GM21381 (cell line): Measurements from ENCODE around the gene TEX2.

Experiments used
- ATAC-seq: cut with Tn5 transposase; IDR thresholded peaks from one replicate; pipeline ENCODE4 v1.9.1; 2021; ENCODE audit warnings: mild to moderate bottlenecking, moderate library complexity; ENCODE audit not compliant: unreplicated experiment

The TEX2 gene

GRCh38 chr17:64120972-64121786 lies 141.9 kb downstream of the TEX2 start:
- ATAC-seq = peak; percentile 72

GRCh38 chr17:64120159-64120810 lies 142.8 kb downstream of the TEX2 start:
- no peak for ATAC-seq

DNA sequence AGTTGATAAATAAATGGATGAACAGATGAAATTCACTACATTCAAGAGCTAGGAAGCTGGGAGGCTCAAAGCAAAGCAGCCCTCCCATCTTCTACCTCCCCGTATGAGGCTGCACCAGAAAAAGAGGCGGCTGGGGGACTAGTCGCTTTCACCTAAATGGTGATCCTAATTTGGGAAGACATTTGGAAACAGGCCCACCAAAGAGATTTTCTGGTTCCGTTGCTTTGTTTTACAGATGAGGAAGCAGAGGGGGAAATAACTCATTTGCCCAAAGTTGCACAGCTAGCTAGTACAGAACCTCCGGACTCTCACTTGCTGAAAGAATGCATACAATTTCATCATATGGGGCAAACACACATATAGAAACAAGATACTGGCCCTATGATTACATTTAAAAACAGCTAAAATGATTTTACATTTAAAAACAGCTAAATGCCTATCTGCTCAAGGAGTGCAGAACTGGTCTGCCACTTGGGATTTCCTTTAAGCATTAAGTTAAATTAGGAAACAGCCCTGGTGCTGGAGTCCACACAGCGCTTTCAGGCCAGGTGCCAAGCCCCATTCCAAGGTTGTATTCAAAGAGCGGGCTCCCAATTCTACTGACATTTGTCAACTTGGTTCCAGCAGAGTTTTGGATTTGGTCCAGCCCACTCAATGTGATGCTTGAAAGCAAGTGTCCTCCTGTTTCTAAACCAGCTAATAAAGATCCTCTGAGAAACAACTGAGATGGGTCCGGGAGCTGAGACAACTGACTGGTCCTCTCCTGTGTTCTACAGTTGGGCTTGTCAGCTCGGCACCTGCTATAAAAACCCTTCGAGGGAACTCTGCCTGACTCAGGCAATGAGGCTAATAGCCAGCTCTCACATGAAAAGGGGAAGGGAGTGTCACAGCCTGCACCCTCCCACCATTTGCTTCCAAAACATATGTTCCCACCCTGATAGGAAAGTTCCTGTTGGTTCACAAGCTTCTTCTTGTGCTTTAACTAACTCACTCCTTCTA lies 144.8 kb downstream of the TEX2 start:
- no peak for ATAC-seq

- no peak for ATAC-seq
These were observed 147.1 kb downstream of the TEX2 start for GRCh38 chr17:64115822-64116534.

DNA sequence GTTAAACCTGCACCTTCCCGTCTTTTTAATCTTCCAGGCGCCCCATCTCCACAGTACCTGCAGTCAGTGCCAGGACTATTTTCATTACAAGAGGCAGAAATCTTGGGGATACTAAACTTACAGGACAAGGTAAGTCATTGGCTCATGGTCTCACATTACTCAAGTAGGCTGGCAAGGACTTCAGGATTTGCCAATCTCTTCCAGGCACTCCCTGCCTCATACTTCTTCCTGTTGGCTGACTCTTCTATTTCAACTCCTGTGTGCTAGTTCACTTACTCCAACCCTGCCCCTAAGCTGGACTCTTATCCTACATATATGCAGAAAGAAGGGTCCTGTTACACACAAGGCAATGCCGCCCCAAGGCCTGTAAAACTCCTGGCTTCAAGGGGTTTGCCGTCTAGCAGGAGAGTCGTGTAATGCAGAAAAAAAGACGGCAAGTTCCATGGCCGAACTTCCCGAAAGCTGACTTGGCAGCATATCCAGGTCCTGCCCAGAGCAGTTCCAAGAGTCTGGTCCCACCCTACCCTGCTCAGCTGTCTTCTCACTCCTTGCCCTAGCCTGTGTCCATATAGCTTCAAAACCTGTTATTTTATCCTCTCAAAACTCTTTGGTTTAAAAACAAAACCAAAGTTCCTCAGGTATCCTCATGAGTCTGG lies 147.9 kb downstream of the TEX2 start:
- no peak for ATAC-seq

GRCh38 chr17:64113006-64113405 lies 150.1 kb downstream of the TEX2 start:
- ATAC-seq = no peak

- ATAC-seq = no peak
These were observed 151.2 kb downstream of the TEX2 start for GRCh38 chr17:64111831-64112230.

- no peak for ATAC-seq
These were observed 152.5 kb downstream of the TEX2 start for GRCh38 chr17:64110379-64111152.

- ATAC-seq = no peak
These were observed 153.7 kb downstream of the TEX2 start for GRCh38 chr17:64109400-64109799.

DNA sequence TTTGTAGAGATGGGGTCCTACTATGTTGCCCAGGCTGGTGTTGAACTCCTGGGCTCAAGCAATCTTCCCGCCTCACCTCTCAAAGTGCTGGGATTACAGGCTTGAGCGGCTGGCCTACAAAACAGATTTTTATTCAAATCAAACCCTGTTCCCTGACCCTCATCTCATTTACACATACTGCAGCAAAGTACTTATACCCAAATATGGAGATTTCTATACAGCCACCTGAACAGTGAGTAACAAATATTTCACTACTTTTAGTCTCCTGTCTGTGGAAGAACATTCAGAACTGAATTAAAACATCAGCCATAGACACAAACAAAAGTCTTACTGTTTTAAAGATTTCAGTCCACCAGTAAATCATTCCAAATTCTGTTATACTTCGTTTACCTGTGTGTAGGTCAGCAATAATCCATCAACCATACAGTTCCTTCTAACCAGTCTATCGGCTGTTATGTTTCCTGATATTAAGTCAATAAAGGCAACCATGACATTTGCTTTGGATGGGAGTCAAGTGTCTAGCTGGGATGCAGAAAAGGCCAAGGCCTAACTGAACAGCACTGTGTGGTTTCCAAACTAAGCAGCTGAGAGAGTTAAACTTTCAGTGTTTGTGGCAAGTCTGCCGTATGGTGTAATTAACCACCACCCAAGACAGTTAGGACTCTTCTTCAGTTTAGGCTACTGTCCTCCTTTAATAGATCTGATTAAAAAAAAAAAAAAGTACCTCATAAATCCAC lies 155.4 kb downstream of the TEX2 start:
- ATAC-seq = no peak

- no peak for ATAC-seq
These were observed 156.1 kb downstream of the TEX2 start for GRCh38 chr17:64106918-64107317.

DNA sequence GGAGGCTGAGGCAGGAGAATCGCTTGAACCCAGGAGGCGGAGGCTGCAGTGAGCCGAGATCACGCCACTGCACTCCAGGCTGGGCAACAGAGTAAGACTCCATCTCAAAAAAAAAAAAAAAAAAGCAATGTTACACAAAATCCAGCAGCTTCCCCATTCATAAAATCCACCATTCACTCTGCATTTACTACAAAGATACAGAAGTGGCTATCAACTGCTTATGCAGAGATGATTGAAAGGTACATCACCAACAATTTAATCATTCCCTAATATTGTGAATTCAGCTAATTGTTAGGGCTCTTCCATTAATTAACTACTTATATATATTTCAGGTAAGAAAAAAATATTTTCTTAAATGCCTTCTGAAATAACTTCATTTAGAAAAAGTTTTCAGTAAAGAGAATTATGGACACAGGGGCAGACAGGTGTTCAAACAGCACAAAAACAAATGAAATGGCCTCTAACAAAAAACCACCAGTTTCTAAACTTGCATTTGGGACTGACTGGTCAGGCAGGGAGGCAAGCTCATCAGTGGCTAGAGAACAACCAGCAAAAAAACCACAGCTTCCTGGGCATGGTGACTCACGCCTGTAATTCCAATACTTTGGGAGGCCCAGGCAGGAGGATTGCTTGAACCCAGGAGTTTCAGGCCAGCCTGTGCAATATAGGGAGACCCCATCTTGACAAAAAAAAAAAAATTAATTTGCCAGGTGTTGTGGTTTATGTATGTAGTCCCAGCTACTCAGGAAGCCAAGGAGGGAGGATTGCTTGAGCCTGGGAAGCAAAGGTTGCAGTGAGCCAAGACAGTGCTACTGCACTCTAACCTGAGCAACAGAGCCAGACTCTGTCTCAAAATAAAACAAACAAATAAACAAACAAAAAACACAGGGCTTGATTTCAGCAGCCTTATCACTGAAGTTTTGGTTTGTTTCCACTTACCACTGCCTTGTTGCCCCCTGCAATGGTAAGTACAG lies 159.4 kb downstream of the TEX2 start:
- no peak for ATAC-seq

DNA sequence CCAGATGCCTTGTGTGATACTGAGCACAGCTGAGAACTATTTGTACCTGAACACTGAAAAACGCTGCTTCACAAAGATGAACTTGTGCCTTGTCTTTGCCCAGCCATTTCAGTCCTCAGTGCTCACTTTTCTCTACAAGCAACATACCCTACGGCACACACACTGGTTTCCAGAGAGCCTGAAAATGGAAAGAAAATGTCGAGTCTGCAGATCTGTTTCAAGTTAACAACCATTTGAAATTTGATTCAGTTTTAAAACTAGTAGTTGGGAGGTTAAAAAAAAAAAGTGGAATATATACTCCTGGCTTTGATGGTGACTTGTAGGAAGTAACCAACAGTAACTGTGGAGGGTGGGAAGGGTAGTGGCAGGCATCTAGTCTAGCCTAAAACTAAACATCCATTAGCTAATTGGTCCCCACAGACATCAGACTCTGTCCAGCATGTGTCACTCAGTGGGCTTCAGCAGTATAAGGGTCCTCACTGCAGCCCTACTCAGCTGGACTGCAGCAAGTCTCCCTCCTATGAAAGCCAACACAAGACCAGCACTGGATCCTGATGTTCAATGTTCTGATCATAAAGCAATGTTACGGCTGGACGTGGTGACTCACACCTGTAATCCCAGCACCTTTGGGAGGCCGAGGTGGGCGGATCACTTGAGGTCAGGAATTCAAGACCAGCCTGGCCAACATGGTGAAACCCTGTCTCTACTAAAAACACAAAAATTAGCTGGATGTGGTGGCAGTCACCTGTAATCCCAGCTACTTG lies 160.3 kb downstream of the TEX2 start:
- ATAC-seq = no peak

GRCh38 chr17:64099543-64099942 lies 163.5 kb downstream of the TEX2 start:
- no peak for ATAC-seq
